ENCODE results near the gene SLC22A17.

- TF ChIP-seq CTCF (IDR thresholded peaks at IDR 0.05) (no peak), EP300 (IDR thresholded peaks at IDR 0.05) (no peak), POLR2AphosphoS5 (IDR thresholded peaks at IDR 0.05) (no peak), POLR2A (IDR thresholded peaks at IDR 0.05) (no peak)
Observed at GRCh38 chr14:23401291-23401690, 48.6 kb upstream of the SLC22A17 start.

Data from sigmoid colon (tissue), 4 donors.